HepG2 (cell line): ENCODE results near the gene CTXN1. TPM values are rescaled to one million over a fixed set of nuclear protein-coding genes. Genes with fewer than 3 reads are reported as not detected.

Experiments
- IKZF4 ChIP-seq: sonication (generic); formaldehyde crosslinking; IDR thresholded peaks from 2 replicates; pipeline ENCODE4 v1.5.1; 2020; ENCODE audit warnings: borderline replicate concordance, mild to moderate bottlenecking, low read depth, missing genetic modification reagents; ENCODE audit errors: not compliant biosample characterization
- KMT2B ChIP-seq: IDR thresholded peaks from 2 replicates; pipeline ENCODE4 v1.6.1; 2016; ENCODE audit warnings: missing genetic modification reagents, missing compliant biosample characterization
- LCORL ChIP-seq, 2 experiments: fragments of 450-650 bp in 1 of 2; sonication (generic) in 1 of 2; formaldehyde crosslinking in 1 of 2; IDR thresholded peaks; 2 replicates each; pipeline versions ENCODE4 v1.5.0 to v1.6.1; 2017 to 2020; ENCODE audit warnings: antibody characterized with exemption in 1 of 2, missing genetic modification reagents in 1 of 2
- NR2F1 ChIP-seq, 2 experiments: fragments of 450-650 bp in 1 of 2; formaldehyde crosslinking in 1 of 2; IDR thresholded peaks; 2 replicates each; pipeline versions ENCODE4 v1.5.0 to v1.6.1; 2016 to 2020; ENCODE audit warnings: mild to moderate bottlenecking in 1 of 2, missing compliant biosample characterization in 1 of 2, missing genetic modification reagents in 1 of 2, moderate library complexity in 1 of 2
- PCBP2 ChIP-seq: fragments of 200-400 bp; formaldehyde crosslinking; optimal IDR thresholded peaks from 2 replicates; pipeline ENCODE3; 2018; ENCODE audit warnings: low read length, low read depth; ENCODE audit not compliant: poor library complexity, severe bottlenecking
- RBFOX2 ChIP-seq: fragments of 200-400 bp; formaldehyde crosslinking; IDR thresholded peaks from 2 replicates; pipeline ENCODE4 v1.6.1; 2017; ENCODE audit warnings: low read depth, mild to moderate bottlenecking, low read length
- SIN3A ChIP-seq: IDR thresholded peaks from 2 replicates; pipeline ENCODE4 v1.6.1; 2011; ENCODE audit warnings: low read depth, mild to moderate bottlenecking, control low read depth, low read length, borderline replicate concordance
- TCF7 ChIP-seq: sonication (generic); IDR thresholded peaks from 2 replicates; pipeline ENCODE4 v1.6.1; 2016; ENCODE audit warnings: antibody characterized with exemption, low read depth
- ZBTB21 ChIP-seq: sonication (generic); formaldehyde crosslinking; IDR thresholded peaks from 2 replicates; pipeline ENCODE4 v1.4.0; 2020; ENCODE audit warnings: missing genetic modification reagents
- ZNF101 ChIP-seq: sonication (generic); formaldehyde crosslinking; IDR thresholded peaks from 2 replicates; pipeline ENCODE4 v1.4.0; 2020; ENCODE audit warnings: mild to moderate bottlenecking, low read depth, missing genetic modification reagents, borderline replicate concordance
- ZNF142 ChIP-seq: sonication (generic); formaldehyde crosslinking; IDR thresholded peaks from 2 replicates; pipeline ENCODE4 v1.4.0; 2020; ENCODE audit warnings: missing genetic modification reagents
- ZNF460 ChIP-seq: sonication (generic); formaldehyde crosslinking; IDR thresholded peaks from 2 replicates; pipeline ENCODE4 v1.5.1; 2020; ENCODE audit warnings: missing genetic modification reagents, mild to moderate bottlenecking, borderline replicate concordance
- ZNF660 ChIP-seq: sonication (generic); formaldehyde crosslinking; IDR thresholded peaks from 2 replicates; pipeline ENCODE4 v1.5.1; 2020; ENCODE audit warnings: mild to moderate bottlenecking, low read depth, missing genetic modification reagents, borderline replicate concordance
- ZNF761 ChIP-seq: sonication (generic); formaldehyde crosslinking; conservative IDR thresholded peaks from 2 replicates; pipeline ENCODE4 v1.4.0; 2020; ENCODE audit warnings: mild to moderate bottlenecking, missing genetic modification reagents
- ZSCAN12 ChIP-seq: sonication (generic); formaldehyde crosslinking; IDR thresholded peaks from 2 replicates; pipeline ENCODE4 v1.9.0; 2021; ENCODE audit warnings: mild to moderate bottlenecking, missing genetic modification reagents
- polyA plus RNA-seq, 8 experiments: library from polyadenylated mRNA; depleted of rRNA in 3 of 8; stranded (reverse) in 7 of 8; unstranded in 1 of 8; fragments of >200 nt; fragmentation: Illumina TruSeq in 4 of 8; extraction: Trizol in 4 of 8; gene quantifications; 2 replicates each; pipeline versions ENCODE4 v1.2.1 to v1.2.3, GENCODE V29; 2011 to 2016; ENCODE audit warnings: low read depth in 4 of 8, missing spikeins in 1 of 8, mixed read lengths in 1 of 8; ENCODE audit not compliant: insufficient read depth in 1 of 8
- total RNA-seq, 5 experiments: library from RNA; depleted of rRNA; stranded (reverse); fragments of >200 nt; fragmentation: Illumina TruSeq; extraction: Trizol; gene quantifications; 2 replicates each; pipeline ENCODE4 v1.2.3, GENCODE V29; 2016; ENCODE audit warnings: low read depth in 1 of 5
- TF ChIP-seq, protein P1 (sequence below): sonication (generic); formaldehyde crosslinking; IDR thresholded peaks from 2 replicates; pipeline ENCODE4 v1.9.0; 2021; ENCODE audit warnings: missing genetic modification reagents, mild to moderate bottlenecking, borderline replicate concordance
- TF ChIP-seq, protein P2 (sequence below): sonication (generic); formaldehyde crosslinking; IDR thresholded peaks from 2 replicates; pipeline ENCODE4 v1.4.0; 2020; ENCODE audit warnings: missing genetic modification reagents, mild to moderate bottlenecking, borderline replicate concordance

The CTXN1 gene
- total and polyA plus RNA-seq, 2 of the 13 experiments (the other 11 are each of a cell fraction or from before 2014, with no cell fraction given) = 0.11 TPM; not detected in 1

GRCh38 chr19:7897292-7897691 lies 28.6 kb downstream of the CTXN1 start (continued):
- TF ChIP-seq ZNF142 (CRISPR knock-in tag) (0 out of 2 replicates have a peak, but pooled peaks have one; percentile 33), NR2F1 (CRISPR knock-in tag; IDR thresholded peaks at IDR 0.05) (no peak), TCF7 (no peak), ZNF761 (CRISPR knock-in tag) (no peak), SIN3A (no peak), ZSCAN12 (CRISPR knock-in tag) (no peak), RBFOX2 (no peak), ZNF101 (no peak), ZBTB21 (CRISPR knock-in tag) (no peak), PCBP2 (no peak), ZNF460 (peak; percentile 82; the same call in 1 of the 2 replicates), KMT2B (CRISPR knock-in tag) (peak; percentile 31; the same call in 1 of the 2 replicates), LCORL (IDR thresholded peaks at IDR 0.05) (no peak), LCORL (CRISPR knock-in tag; IDR thresholded peaks at IDR 0.05) (peak; percentile 76), IKZF4 (CRISPR knock-in tag) (no peak), ZNF660 (no peak)
- TF ChIP-seq, protein P1, sequence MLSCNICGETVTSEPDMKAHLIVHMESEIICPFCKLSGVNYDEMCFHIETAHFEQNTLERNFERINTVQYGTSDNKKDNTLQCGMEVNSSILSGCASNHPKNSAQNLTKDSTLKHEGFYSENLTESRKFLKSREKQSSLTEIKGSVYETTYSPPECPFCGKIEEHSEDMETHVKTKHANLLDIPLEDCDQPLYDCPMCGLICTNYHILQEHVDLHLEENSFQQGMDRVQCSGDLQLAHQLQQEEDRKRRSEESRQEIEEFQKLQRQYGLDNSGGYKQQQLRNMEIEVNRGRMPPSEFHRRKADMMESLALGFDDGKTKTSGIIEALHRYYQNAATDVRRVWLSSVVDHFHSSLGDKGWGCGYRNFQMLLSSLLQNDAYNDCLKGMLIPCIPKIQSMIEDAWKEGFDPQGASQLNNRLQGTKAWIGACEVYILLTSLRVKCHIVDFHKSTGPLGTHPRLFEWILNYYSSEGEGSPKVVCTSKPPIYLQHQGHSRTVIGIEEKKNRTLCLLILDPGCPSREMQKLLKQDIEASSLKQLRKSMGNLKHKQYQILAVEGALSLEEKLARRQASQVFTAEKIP = no peak
- TF ChIP-seq, protein P2, sequence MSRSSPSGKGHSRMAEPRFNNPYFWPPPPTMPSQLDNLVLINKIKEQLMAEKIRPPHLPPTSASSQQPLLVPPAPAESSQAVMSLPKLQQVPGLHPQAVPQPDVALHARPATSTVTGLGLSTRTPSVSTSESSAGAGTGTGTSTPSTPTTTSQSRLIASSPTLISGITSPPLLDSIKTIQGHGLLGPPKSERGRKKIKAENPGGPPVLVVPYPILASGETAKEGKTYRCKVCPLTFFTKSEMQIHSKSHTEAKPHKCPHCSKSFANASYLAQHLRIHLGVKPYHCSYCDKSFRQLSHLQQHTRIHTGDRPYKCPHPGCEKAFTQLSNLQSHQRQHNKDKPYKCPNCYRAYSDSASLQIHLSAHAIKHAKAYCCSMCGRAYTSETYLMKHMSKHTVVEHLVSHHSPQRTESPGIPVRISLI = peak; percentile 99
